ENCODE results near the gene DBN1.
"Not testable (repeated sequence)": the region's sequence is repeated elsewhere in the genome, so short reads cannot be mapped to it uniquely, and the experiment has no call there.

The DBN1 gene

DNA sequence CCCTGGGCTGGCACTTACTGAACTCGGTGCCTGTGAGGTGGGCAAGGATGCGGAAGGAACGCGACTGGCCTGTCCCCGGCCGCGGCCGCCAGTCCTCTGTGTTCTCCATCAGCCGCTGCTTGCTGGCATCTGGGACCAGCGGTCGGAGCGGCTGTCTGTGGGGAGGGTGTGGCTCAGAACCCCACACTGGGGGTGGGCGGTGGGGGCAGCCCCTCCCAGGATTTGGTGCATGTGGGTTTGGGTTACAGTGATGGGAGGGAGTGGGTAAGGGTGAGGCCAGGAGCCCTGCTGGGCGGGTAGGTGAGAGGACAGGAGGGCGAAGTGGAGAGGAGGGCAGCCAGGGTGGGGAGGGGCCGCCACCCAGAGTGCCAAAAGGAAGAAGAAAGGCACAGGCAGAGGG, 17.6 kb upstream of the DBN1 start:
- FAIRE-seq: no peak

DNA sequence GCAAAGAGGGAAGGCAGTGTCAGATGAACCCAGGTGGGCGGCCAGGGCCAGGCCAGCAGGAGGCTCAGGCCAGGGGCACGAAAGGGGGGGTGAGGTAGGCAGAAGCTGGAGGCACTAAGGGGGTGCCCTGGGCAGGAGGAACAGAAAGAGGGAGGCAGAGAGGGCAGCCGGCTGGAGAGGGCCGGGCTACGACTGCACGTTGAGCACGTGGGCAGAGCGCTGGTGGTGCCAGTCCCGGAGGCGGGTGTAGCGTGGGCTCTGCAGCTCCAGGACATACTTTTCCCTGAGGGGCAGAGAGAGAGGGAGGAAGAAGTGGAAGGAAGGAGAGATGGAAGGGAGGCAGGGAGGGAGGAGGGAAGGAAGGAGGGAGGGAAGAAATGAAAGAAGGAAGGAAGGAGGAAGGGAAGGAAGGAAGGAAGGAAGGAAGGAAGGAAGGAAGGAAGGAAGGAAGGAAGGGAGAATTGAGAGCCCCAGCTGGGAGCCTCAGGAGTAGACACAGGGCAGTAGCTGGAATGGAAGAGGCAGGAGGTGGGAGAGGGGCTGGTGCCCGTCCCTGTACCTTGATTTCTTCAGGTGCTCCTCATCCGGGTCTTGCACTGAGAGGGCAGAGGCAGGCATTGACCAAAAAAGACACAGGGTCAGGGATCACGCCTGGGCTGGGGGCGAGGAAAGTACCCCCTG, 17.0 kb upstream of the DBN1 start:
- no peak for FAIRE-seq

- FAIRE-seq: no peak
These were observed 15.8 kb upstream of the DBN1 start for GRCh38 chr5:177489119-177489716.

DNA sequence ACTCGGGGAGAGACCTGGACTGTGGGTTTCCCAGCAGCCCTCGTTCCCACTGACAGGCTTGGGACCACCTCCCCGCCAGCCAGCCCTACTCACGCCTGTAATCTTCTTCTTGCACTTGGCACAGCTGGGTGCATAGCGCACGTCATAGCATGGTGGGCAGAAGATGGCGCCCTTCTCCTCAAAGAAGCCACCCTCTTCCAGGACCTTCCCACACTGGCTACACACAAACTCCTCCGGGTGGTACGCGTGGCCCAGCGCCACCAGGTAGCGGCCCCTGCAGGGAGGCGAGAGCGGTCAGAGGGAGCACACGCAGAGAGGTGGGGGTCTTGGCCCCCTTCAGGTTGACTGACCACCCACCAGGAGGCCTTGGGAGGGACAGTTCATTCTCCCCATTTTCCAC, 14.5 kb upstream of the DBN1 start:
- FAIRE-seq: no peak

- FAIRE-seq: no peak
These were observed 13.7 kb upstream of the DBN1 start for GRCh38 chr5:177487144-177487543.

GRCh38 chr5:177486256-177486655, 12.8 kb upstream of the DBN1 start:
- FAIRE-seq: no peak

DNA sequence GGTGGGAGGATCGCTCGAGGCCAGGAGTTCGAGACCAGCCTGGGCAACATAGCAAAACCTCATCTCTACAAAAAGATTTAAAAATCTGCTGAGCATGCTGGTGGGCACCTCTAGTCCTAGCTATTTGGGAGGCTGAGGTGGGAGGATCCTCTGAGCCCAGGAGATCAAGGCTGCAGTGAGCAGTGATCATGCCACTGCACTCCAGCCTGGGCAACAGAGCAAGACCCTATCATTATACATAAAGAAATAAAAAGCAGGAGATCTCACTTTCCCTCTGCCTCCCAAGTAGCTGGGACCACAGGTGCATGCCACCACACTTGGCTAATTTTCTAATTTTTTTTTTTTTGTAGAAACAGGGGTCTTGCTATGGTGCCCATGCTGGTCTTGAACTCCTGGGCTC, 12.3 kb upstream of the DBN1 start:
- not testable (repeated sequence) for FAIRE-seq

DNA sequence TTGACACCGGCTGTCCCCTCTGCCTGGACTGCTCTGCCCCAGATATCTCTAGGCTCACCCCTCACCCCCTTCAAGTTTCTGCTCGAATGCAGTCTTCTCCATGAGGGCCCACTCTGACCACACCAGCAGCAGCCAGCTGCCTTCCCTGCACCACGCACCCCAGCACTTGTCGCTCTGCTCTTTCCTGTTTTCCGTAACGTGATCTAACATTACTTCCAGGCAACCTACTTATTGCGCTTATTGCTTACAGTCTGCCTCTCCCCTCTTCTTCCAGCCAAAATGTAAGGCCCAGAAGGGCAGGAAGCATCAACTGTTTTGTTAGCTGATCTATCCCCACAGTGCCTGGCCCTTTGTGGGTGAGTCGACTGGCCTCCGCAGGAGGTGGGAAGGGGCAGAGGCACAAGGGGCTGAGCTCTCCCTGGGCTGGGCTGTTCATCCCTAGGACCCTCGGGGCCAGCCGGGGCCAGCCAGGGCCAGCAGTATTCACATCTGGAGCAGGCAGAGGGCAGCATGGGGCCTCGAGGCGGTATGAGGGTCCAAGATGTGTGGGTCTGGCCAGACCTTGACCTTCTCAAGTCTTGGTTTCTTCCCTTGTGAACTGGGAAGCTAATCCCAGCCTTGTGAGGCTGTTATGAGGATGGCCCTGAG, 11.6 kb upstream of the DBN1 start:
- no peak for FAIRE-seq

- no peak for FAIRE-seq
These were observed 10.8 kb upstream of the DBN1 start for GRCh38 chr5:177483994-177484901.

- no peak for FAIRE-seq
These were observed 9.6 kb upstream of the DBN1 start for GRCh38 chr5:177483042-177483441.

DNA sequence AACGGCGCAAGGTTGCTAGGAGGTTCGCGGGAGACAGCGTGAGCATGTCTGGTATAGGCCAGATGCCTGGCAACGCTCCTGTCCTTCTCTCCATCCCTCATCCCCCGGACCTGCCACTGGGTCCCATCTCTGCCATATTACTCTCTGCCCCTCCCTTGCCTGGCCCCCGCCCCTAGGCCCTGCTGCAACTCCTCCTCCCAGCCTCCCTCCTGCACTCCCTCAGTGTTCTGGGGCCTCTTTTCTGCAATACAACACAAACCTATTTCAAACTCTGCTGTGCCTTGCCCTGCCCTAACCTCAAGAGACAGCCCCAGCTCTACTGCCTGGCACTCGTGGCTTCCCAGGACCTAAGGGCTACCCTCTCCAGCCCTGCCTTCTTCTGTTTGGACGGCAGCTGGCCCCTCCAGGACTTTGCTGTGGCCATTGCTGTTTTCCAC, 8.9 kb upstream of the DBN1 start:
- no peak for FAIRE-seq

DNA sequence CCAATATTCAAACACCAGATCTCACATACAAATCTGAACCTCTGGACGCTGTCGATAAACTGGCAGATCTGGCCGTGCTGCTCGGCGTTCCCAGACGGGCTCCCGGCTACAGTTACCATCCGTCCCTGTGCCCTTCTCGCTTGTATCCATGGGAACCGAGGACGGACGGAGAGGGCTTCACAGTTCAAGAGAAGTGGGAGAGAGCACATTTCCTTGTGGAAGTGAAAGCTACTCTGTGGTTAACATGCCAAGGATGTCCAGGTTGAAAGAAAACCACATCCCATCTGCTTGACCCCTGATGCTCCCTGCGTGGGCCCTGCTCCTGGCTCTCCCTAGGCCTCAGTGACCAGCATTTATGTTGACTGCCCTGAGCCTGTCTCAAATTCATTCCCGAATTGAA, 6.3 kb upstream of the DBN1 start:
- FAIRE-seq: no peak

DNA sequence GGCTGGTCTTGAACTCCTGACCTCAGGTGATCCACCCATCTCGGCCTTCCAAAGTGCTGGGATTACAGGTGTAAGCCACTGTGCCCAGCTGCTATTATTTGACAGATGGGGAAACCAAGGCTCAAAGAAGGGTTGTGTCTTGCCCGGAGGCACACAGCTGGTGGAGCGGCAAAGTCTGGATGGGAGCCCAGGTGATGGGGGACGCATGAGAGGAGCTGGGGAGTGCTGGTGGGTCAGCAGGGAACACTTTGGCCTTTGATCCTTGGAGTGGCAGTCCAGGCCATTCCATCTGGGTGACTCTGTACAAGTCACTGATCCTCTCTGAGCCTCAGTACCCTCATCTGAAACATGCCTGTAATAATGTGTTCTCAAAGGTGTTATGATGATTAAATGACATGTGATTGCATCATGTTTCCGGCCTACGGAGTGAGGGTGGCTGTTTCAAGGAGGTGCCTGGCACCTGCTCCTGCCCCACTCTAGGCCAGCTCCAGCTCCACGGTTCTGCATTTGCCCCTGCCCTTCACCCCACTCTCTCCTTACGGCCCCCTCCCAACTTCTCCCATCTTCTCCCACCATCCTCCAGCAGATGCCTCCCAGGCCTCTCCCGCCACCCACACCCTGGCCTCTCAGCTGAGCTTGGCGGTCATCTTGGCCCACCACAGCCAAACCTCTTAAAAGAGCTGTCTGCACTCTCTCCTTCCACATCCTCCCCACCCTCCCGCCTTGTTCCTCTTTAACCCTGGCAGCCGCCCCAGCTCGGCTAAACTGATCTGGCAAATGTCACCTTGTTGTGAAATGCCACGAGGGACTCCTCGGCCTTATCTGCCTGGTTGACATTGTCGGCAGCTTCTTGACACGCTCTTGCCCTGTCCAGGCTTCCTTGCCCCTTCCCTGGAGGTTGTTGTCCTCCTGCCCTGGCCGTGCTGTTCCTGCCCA, 5.5 kb upstream of the DBN1 start:
- FAIRE-seq: no peak

GRCh38 chr5:177477701-177478477, 4.5 kb upstream of the DBN1 start:
- no peak for FAIRE-seq

DNA sequence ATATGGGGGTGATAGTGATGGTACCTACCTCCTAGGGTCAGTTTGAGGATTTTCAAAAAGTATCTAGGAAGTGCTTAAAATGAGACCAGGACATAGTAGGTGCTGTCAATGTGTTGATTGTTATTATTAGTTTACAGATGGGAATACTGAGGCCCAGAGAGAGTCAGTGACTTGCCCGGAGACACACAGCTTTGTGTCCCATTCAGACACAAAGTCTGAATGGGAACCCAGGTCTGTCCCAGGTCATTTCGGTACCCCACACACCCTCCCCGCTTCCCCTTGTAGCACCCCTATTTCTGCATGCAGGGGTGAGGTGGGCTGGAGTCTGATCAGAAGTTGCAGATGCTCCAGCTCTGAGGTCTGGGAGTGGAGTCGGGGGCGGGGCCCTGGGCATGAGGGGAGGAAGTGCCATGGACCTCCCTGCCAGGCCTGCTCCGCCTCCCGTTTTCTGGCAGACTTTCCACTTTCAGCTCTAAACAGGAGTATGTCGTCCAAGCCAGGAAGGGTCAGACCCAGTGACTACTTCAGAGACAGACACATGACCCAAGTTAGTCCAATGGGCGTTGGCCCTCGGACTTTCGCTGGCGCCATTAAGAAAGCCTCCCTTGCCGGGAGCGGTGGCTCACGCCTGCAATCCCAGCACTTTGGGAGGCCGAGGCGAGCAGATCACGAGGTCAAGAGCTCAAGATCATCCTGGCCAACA, 3.2 kb upstream of the DBN1 start:
- no peak for FAIRE-seq

DNA sequence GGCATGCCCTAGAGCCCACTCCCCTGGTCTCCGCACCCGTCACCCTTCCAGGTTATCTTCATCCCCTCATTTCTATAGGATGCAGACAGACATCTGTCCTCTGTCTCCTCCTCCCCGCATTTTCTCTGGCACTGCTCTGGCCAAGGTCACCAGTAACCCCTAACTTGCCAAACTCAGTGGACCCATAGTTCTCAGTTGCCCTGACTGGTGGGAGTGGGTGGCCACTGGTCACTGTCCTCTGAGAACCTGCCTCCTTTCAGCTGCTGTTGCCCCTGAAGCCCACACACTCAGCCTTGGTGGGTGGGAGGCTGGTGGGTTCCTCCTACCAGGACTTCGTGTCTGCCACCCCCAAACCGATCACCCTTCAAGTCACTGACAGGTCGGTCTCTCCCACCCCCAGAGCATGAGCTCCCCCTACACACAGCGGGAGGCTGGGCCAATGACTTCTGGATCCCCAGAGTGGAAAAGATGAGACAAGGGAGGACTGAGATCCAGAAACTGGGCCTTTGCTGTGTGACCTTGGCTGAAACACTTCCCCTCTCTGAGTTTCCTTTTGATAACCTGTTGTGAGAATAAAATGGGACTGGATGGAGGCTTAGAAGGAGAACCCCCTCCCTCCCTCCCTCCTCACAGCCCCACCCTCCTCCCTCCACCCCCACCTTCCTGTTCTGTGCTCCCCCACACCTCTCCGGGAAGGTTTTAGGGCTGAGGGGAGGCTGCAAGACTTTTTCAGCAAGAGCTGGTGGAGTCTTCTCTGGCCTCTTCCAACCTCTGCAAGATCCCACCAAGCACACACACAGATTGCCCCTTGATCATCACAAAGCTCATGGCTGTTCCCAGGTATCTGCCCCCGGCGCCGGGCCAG, 2.4 kb upstream of the DBN1 start:
- no peak for FAIRE-seq

DNA sequence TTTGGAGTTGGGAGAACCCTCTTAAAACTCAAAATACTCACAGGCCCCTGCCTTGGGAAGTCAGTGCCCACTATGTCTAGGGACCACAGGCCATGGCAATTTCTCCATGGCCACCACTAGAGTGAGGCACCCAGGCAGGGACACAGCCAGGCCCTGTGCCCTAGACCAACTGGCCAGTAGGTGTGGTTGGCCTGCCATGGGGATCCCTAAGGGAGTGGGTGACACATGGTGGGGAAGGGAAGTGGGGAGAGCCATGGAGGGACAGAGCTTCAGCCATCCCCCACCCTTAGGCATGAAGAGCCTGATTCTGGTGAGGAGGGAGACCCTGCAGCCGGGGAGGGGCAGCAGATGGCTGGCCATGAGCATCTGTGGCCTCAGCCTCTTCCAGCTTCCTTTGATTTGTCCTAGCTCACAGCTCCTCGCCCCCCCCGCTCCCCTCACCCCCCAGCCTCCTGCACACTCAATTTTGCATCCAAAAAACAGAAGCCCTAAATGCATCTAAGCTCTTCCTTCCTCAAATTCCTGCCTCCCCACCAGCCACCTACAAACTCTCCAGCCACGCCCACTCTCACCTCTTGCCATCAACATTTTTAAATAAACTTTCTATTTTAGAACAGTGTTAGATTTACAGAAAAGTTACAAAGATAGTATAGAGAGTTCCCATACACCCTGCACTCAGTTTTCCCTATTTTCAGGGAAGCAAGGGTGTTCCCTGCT, 1.6 kb upstream of the DBN1 start:
- FAIRE-seq: no peak

DNA sequence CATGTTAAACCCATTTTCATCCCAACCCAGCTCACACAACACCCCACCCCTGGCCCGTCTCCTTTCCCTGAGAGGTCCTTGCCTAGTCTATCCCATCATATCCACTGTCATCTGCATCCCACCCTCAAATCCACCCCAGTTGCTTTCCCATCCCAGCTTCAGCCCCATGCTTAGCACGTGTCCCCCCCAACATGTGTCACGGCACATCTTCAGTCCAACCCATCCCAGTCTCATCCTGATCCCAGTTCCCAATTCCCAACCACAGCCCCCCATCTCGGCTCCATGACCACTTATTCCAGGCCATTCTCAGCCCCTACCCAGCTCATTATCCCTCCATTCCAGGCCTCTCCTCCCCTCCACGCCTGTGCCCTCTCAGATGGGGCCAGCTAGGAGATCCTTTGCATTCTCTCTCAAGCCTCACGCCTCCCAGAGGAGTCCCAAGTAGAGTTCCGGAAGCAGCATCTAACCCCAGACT, 605 bp upstream of the DBN1 start:
- FAIRE-seq: no peak

All from endometrium (tissue), 2 donors.